ENCODE data around the gene FAAP20.

GRCh38 chr1:2170211-2170610 is 24.4 kb downstream of the FAAP20 start:
- TF ChIP-seq CTCF (conservative IDR thresholded peaks at IDR 0.05) (no peak), EZH2 (IDR thresholded peaks at IDR 0.05; ENCODE audit: low read depth) (no peak)

All from PC-9 (cell line).